ENCODE results near the gene TRMT112. TPM values are rescaled to one million over a fixed set of nuclear protein-coding genes. Genes with fewer than 3 reads are reported as not detected.
A peak's percentile ranks its signal among the peaks of the same experiment; 100 is the strongest.

TRMT112 gene
- total and polyA plus RNA-seq, 2 of the 4 experiments (the other 2 are of a cell fraction): 173 to 202 TPM

- Histone ChIP-seq H3K27me3 (ENCODE audit: control insufficient read depth, insufficient read depth, low read length) (peaks cover 2% of the 10 kb centered on the region; the same call in 1 of the 2 replicates), H3K56ac (ENCODE audit: extremely low read depth, insufficient read depth, low read length) (peak within 1 kb of the TSS; percentile 55), H3K4me1 (ENCODE audit: control insufficient read depth, insufficient read depth, low read length) (peaks cover 8% of the 10 kb centered on the region), H3K23ac (ENCODE audit: low read depth, low read length) (peak within 1 kb of the TSS; percentile 87; the same call in 1 of the 2 replicates), H3K9me1 (ENCODE audit: insufficient read depth, low read length) (peaks cover 5% of the 10 kb centered on the region; the same call in 1 of the 2 replicates), H2BK15ac (ENCODE audit: low read depth, low read length) (no peak within 1 kb of the TSS), H4K91ac (ENCODE audit: insufficient read depth, low read depth, low read length) (peak within 1 kb of the TSS; percentile 55), H4K20me1 (ENCODE audit: insufficient read depth, low read length) (no peaks in the 10 kb centered on the region), H3K36me3 (ENCODE audit: control insufficient read depth, insufficient read depth, low read length) (peaks cover 6% of the 10 kb centered on the region; the same call in 1 of the 2 replicates), H3K4me3 (ENCODE audit: insufficient read depth, low read depth, low read length) (peak within 1 kb of the TSS; percentile 71), H3K79me1 (ENCODE audit: low read depth in 1 of 2, low read length in 2 of 2) (peaks cover 15 to 39% of the 10 kb centered on the region in 2 experiments), H2BK120ac (ENCODE audit: low read depth, low read length) (no peak within 1 kb of the TSS), H3K14ac (replicated peaks; ENCODE audit: low read depth, low read length) (peak within 1 kb of the TSS; percentile 86), H3K27ac (ENCODE audit: insufficient read depth, low read length) (peak within 1 kb of the TSS; percentile 86), H2AK5ac (ENCODE audit: low read depth, low read length) (peak within 1 kb of the TSS; percentile 95), H3K4me2 (ENCODE audit: low read depth, low read length) (peak within 1 kb of the TSS; percentile 95), H2AFZ (replicated peaks; ENCODE audit: low read length, poor library complexity) (peak within 1 kb of the TSS; percentile 93), H4K8ac (ENCODE audit: low read depth in 2 of 2, low read length in 2 of 2) (peak within 1 kb of the TSS; percentile 91 to 92; a peak in 3 of 4 replicates), H2BK20ac (ENCODE audit: low read depth, low read length) (no peak within 1 kb of the TSS), H4K5ac (ENCODE audit: low read depth, low read length) (peak within 1 kb of the TSS; percentile 56), H3K18ac (ENCODE audit: low read depth, low read length) (peak within 1 kb of the TSS; percentile 17; the same call in 1 of the 2 replicates), H2AK9ac (replicated peaks; ENCODE audit: low read depth, low read length, poor library complexity) (peak within 1 kb of the TSS; percentile 99), H3K4ac (ENCODE audit: low read depth, low read length) (peak within 1 kb of the TSS; percentile 81), H3K9me3 (ENCODE audit: control insufficient read depth, insufficient read depth, low read length) (no peaks in the 10 kb centered on the region), H2BK5ac (ENCODE audit: low read depth, low read length, poor library complexity, severe bottlenecking) (peak within 1 kb of the TSS; percentile 60), H3K9ac (ENCODE audit: low read depth, low read length) (peak within 1 kb of the TSS; percentile 75)
- TF ChIP-seq MAZ (IDR thresholded peaks at IDR 0.05; ENCODE audit: borderline replicate concordance, low read depth, low read length) (peak; percentile 18; the same call in 1 of the 2 replicates), RFX5 (IDR thresholded peaks at IDR 0.05; ENCODE audit: low read depth, low read length) (no peak), MXI1 (IDR thresholded peaks at IDR 0.05; ENCODE audit: borderline replicate concordance, low read depth, low read length) (0 out of 2 replicates have a peak, but pooled peaks have one; percentile 16)
- WGBS, 2 experiments (ENCODE audit: extremely low coverage in 2 of 2, insufficient read length in 1 of 2): 0% methylated on average over 37 of the region's 102 CpGs; no CpG with 5 or more reads in 1 of the 2 experiments
- ChIA-PET CTCF (interaction anchor here (1.6 kb wide), 1 partner anchor 20 kb away, joined by 4 read pairs; the partner anchor contains the start of gene ESRRA), POLR2A (ENCODE audit: unreplicated experiment) (no interaction called here)
- peak; percentile 73 for ATAC-seq (ENCODE audit: low read depth)
- no TSS peak for BruUV-seq (replicated peaks)
- in situ Hi-C loops (cut with MboI; ENCODE audit: low sequenced_read_pairs) (no loop called here), intact Hi-C loops (cut with micrococcal nuclease) (loop anchor here (1.0 kb wide), 1 partner anchor 33 kb away; no protein-coding TSS in a partner anchor), dilution Hi-C loops (cut with HindIII; ENCODE audit: low sequenced_read_pairs, unreplicated experiment) (no loop called here)
- peak; percentile 56 for DNase-seq
Measured at GRCh38 chr11:64284962-64285884, 32.1 kb downstream of the TRMT112 start, which contains the start of gene GPR137. Gene GPR137 (plus strand): TSS chr11:64285848. CDS start chr11:64286525, 677 bp downstream.

All from IMR-90 (cell line).